WTC11 (cell line): ENCODE measurements around the gene PIN4. TPM values are rescaled to one million over a fixed set of nuclear protein-coding genes. Genes with fewer than 3 reads are reported as not detected.

Source experiments
- ATAC-seq: fragments of 200-7000 bp; cut with Tn5 transposase; 2 replicates; pipeline ENCODE4 v1.10.0; 2021; ENCODE audit warnings: mild to moderate bottlenecking, moderate library complexity
- CTCF ChIA-PET: fragments of 300-600 bp; sonication (Branson Sonifier 250); formaldehyde crosslinking; loops from one replicate; lab custom pipeline; 2021; ENCODE audit warnings: antibody characterized with exemption; lab: Charles Lee
- POLR2A ChIA-PET: fragments of 350-600 bp; sonication (Branson Sonifier 250); formaldehyde crosslinking; loops from one replicate; lab custom pipeline; 2021; ENCODE audit warnings: antibody characterized with exemption; lab: Charles Lee
- DNase-seq: peaks from one replicate; pipeline ENCODE4 v3.0.0; 2021; ENCODE audit warnings: low spot score
- H3K27ac Mint-ChIP-seq: 2 replicates; pipeline ENCODE4 v1.8.0; 2021; ENCODE audit warnings: mixed read lengths
- H3K27me3 Mint-ChIP-seq: 2 replicates; pipeline ENCODE4 v1.8.0; 2021; ENCODE audit warnings: low read depth, mild to moderate bottlenecking, moderate library complexity, mixed read lengths
- H3K36me3 Mint-ChIP-seq: 2 replicates; pipeline ENCODE4 v1.8.0; 2021; ENCODE audit warnings: mixed read lengths
- H3K4me1 Mint-ChIP-seq: 2 replicates; pipeline ENCODE4 v1.8.0; 2022; ENCODE audit warnings: mixed read lengths
- H3K4me3 Mint-ChIP-seq: 2 replicates; pipeline ENCODE4 v1.8.0; 2021; ENCODE audit warnings: mild to moderate bottlenecking, moderate library complexity, mixed read lengths
- H3K9me3 Mint-ChIP-seq: 2 replicates; pipeline ENCODE4 v1.8.0; 2021; ENCODE audit warnings: mixed read lengths
- ARID4B ChIP-seq: sonication (generic); formaldehyde crosslinking; IDR thresholded peaks from 2 replicates; pipeline ENCODE4 v1.8.0; 2023; ENCODE audit warnings: missing genetic modification reagents, mild to moderate bottlenecking, borderline replicate concordance
- ETV6 ChIP-seq: sonication (generic); formaldehyde crosslinking; IDR thresholded peaks from 2 replicates; pipeline ENCODE4 v1.8.1; 2022; ENCODE audit warnings: mild to moderate bottlenecking, missing genetic modification reagents
- GRHL2 ChIP-seq: fragments of 250-450 bp; sonication (Bioruptor Pico); IDR thresholded peaks from 2 replicates; pipeline ENCODE4 v1.8.0; 2022; ENCODE audit warnings: mild to moderate bottlenecking, moderate library complexity; ENCODE audit not compliant: insufficient replicate concordance, severe bottlenecking
- IRF2 ChIP-seq: sonication (generic); formaldehyde crosslinking; IDR thresholded peaks from 2 replicates; pipeline ENCODE4 v1.8.0; 2022; ENCODE audit warnings: low read depth, missing genetic modification reagents, borderline replicate concordance
- NR2C2 ChIP-seq: sonication (generic); formaldehyde crosslinking; IDR thresholded peaks from 2 replicates; pipeline ENCODE4 v1.8.0; 2022; ENCODE audit warnings: mild to moderate bottlenecking, missing genetic modification reagents
- OVOL2 ChIP-seq: fragments of 250-450 bp; sonication (Bioruptor Pico); IDR thresholded peaks from 2 replicates; pipeline ENCODE4 v1.9.0; 2021; ENCODE audit warnings: mild to moderate bottlenecking, borderline replicate concordance
- PRDM15 ChIP-seq: sonication (generic); formaldehyde crosslinking; IDR thresholded peaks from 2 replicates; pipeline ENCODE4 v1.8.0; 2022; ENCODE audit warnings: missing genetic modification reagents
- RELA ChIP-seq: sonication (generic); formaldehyde crosslinking; IDR thresholded peaks from 2 replicates; pipeline ENCODE4 v1.8.1; 2022; ENCODE audit warnings: missing genetic modification reagents, mild to moderate bottlenecking, borderline replicate concordance
- SOX15 ChIP-seq: fragments of 250-450 bp; sonication (Bioruptor Pico); IDR thresholded peaks from 2 replicates; pipeline ENCODE4 v1.9.0; 2021; ENCODE audit warnings: mild to moderate bottlenecking
- total RNA-seq: library from RNA; stranded (reverse); gene quantifications from 3 replicates; pipeline ENCODE4 v1.2.3, GENCODE V29; 2021
- TF ChIP-seq, protein P1 (sequence below): fragments of 250-450 bp; sonication (Bioruptor Pico); IDR thresholded peaks from 2 replicates; pipeline ENCODE4 v1.9.0; 2021; ENCODE audit warnings: moderate library complexity, mild to moderate bottlenecking, inconsistent platforms, borderline replicate concordance
- TF ChIP-seq, protein P2 (sequence below): fragments of 250-450 bp; sonication (Bioruptor Pico); conservative IDR thresholded peaks from 2 replicates; pipeline ENCODE4 v1.9.0; 2021; ENCODE audit warnings: mild to moderate bottlenecking
- TF ChIP-seq, protein P3 (sequence below): fragments of 250-450 bp; sonication (Bioruptor Pico); IDR thresholded peaks from 2 replicates; pipeline ENCODE4 v1.9.0; 2021; ENCODE audit warnings: mild to moderate bottlenecking
- TF ChIP-seq, protein P4 (sequence below): sonication (generic); formaldehyde crosslinking; IDR thresholded peaks from 2 replicates; pipeline ENCODE4 v1.8.0; 2022; ENCODE audit warnings: mild to moderate bottlenecking, missing genetic modification reagents

PIN4 gene
- total RNA-seq, 1 experiment from 2014 or later, result 9.3 TPM

GRCh38 chrX:72145181-72145580 is 36.4 kb upstream of the PIN4 start (continued):
- TF ChIP-seq NR2C2 (CRISPR knock-in tag), result no peak
- no peak for TF ChIP-seq RELA (CRISPR knock-in tag)
- TF ChIP-seq IRF2 (CRISPR knock-in tag), result no peak
- TF ChIP-seq, protein P1, sequence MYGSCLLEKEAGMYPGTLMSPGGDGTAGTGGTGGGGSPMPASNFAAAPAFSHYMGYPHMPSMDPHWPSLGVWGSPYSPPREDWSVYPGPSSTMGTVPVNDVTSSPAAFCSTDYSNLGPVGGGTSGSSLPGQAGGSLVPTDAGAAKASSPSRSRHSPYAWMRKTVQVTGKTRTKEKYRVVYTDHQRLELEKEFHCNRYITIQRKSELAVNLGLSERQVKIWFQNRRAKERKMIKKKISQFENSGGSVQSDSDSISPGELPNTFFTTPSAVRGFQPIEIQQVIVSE (CRISPR knock-in tag), result no peak
- TF ChIP-seq PRDM15 (CRISPR knock-in tag), result no peak
- no peak for TF ChIP-seq GRHL2 (CRISPR knock-in tag)
- no peak for TF ChIP-seq OVOL2 (CRISPR knock-in tag)

DNA sequence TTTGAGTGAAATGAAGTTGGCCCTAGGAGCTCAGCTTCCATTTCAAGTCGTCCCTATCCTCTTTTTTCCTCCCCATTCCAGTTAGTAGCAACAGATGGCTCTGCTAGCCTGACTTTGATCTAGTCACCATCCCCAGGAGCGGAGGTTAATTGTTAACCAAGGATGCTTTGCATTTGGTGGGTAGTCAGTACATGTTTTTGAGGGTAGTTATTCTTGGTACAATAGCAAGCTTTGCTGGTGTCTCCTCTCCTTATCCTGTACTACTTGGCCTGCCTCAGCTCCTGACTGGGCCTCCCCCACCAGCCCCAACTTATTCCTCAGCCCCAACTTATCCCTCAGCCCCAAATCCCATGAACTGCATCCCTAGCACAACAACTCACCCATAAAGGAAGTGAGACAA is 35.0 kb upstream of the PIN4 start:
- Mint-ChIP-seq H3K27ac (no peak overlapping the region), H3K4me3 (no peak overlapping the region), H3K9me3 (no peaks in the 10 kb centered on the region), H3K4me1 (no peaks in the 10 kb centered on the region), H3K36me3 (peaks cover 5% of the 10 kb centered on the region; the same call in 1 of the 2 replicates), H3K27me3 (no peaks in the 10 kb centered on the region)
- ChIA-PET POLR2A (no interaction called here), CTCF (no interaction called here)
- ATAC-seq (no peak), DNase-seq (no peak)
- TF ChIP-seq, protein P2, sequence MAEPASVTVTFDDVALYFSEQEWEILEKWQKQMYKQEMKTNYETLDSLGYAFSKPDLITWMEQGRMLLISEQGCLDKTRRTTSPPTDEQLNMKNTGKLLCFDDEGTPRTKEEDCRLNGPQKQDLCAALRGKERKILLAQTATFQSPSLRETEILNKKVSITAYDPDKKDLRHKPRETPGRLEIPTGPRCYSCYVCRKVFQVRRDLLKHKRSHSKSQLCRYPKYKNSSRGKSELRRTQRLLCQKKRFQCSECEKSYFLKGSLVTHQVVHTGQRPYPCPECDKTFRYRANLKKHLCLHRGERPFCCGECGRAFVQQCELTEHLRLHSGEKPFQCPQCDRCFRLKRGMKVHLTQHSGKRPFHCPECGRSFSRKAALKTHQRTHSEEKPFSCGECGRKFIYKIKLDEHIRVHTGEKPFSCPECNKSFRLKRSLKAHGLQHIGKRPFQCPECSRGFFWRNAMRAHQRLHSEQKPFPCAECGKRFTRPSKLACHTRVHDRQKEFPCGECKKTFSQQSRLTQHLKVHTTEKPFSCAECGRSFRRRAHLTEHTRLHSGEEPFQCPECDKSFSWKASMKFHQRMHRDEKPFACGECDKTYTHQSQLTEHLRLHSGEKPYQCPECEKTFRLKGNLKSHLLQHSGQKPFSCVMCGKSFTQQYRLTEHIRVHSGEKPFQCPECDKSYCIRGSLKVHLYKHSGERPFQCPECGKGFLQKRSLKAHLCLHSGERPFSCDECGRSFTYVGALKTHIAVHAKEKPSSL (CRISPR knock-in tag), result no peak
- TF ChIP-seq, protein P3, sequence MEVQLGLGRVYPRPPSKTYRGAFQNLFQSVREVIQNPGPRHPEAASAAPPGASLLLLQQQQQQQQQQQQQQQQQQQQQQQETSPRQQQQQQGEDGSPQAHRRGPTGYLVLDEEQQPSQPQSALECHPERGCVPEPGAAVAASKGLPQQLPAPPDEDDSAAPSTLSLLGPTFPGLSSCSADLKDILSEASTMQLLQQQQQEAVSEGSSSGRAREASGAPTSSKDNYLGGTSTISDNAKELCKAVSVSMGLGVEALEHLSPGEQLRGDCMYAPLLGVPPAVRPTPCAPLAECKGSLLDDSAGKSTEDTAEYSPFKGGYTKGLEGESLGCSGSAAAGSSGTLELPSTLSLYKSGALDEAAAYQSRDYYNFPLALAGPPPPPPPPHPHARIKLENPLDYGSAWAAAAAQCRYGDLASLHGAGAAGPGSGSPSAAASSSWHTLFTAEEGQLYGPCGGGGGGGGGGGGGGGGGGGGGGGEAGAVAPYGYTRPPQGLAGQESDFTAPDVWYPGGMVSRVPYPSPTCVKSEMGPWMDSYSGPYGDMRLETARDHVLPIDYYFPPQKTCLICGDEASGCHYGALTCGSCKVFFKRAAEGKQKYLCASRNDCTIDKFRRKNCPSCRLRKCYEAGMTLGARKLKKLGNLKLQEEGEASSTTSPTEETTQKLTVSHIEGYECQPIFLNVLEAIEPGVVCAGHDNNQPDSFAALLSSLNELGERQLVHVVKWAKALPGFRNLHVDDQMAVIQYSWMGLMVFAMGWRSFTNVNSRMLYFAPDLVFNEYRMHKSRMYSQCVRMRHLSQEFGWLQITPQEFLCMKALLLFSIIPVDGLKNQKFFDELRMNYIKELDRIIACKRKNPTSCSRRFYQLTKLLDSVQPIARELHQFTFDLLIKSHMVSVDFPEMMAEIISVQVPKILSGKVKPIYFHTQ (CRISPR knock-in tag), result no peak
- TF ChIP-seq SOX15 (CRISPR knock-in tag) (no peak), ETV6 (CRISPR knock-in tag) (no peak), ARID4B (no peak)
- TF ChIP-seq, protein P4, sequence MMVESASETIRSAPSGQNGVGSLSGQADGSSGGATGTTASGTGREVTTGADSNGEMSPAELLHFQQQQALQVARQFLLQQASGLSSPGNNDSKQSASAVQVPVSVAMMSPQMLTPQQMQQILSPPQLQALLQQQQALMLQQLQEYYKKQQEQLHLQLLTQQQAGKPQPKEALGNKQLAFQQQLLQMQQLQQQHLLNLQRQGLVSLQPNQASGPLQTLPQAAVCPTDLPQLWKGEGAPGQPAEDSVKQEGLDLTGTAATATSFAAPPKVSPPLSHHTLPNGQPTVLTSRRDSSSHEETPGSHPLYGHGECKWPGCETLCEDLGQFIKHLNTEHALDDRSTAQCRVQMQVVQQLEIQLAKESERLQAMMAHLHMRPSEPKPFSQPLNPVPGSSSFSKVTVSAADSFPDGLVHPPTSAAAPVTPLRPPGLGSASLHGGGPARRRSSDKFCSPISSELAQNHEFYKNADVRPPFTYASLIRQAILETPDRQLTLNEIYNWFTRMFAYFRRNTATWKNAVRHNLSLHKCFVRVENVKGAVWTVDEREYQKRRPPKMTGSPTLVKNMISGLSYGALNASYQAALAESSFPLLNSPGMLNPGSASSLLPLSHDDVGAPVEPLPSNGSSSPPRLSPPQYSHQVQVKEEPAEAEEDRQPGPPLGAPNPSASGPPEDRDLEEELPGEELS (CRISPR knock-in tag), result no peak
- TF ChIP-seq, all 79 proteins: peak for 0
